WTC11 (cell line): Measurements from ENCODE around the gene CTSE.

ENCODE experiments used
- CREM ChIP-seq: sonication (generic); formaldehyde crosslinking; IDR thresholded peaks from 2 replicates; pipeline ENCODE4 v1.8.1; 2022; ENCODE audit warnings: mild to moderate bottlenecking, missing genetic modification reagents, moderate library complexity
- CTCF ChIP-seq: fragments of 200-600 bp; IDR thresholded peaks from 2 replicates; pipeline ENCODE4 v1.8.0; 2022; ENCODE audit warnings: antibody characterized with exemption
- ELF4 ChIP-seq: sonication (generic); formaldehyde crosslinking; IDR thresholded peaks from 2 replicates; pipeline ENCODE4 v1.8.1; 2022; ENCODE audit warnings: low read depth, mild to moderate bottlenecking, moderate library complexity, missing genetic modification reagents
- FOXJ3 ChIP-seq: sonication (generic); formaldehyde crosslinking; IDR thresholded peaks from 2 replicates; pipeline ENCODE4 v1.9.0; 2021; ENCODE audit warnings: missing genetic modification reagents, mild to moderate bottlenecking, borderline replicate concordance
- FOXK1 ChIP-seq: sonication (generic); formaldehyde crosslinking; IDR thresholded peaks from 2 replicates; pipeline ENCODE4 v1.8.0; 2022; ENCODE audit warnings: mild to moderate bottlenecking, moderate library complexity, missing genetic modification reagents
- GABPB1 ChIP-seq: sonication (generic); formaldehyde crosslinking; IDR thresholded peaks from 2 replicates; pipeline ENCODE4 v1.8.1; 2023; ENCODE audit warnings: mild to moderate bottlenecking, missing genetic modification reagents
- STAT6 ChIP-seq: sonication (generic); formaldehyde crosslinking; conservative IDR thresholded peaks from 2 replicates; pipeline ENCODE4 v1.8.1; 2023; ENCODE audit warnings: mild to moderate bottlenecking, low read depth, missing genetic modification reagents, moderate library complexity
- TEAD1 ChIP-seq: sonication (generic); formaldehyde crosslinking; IDR thresholded peaks from 2 replicates; pipeline ENCODE4 v1.8.0; 2022; ENCODE audit warnings: mild to moderate bottlenecking, missing genetic modification reagents
- TEAD4 ChIP-seq: sonication (generic); formaldehyde crosslinking; IDR thresholded peaks from 2 replicates; pipeline ENCODE4 v1.8.0; 2022; ENCODE audit warnings: mild to moderate bottlenecking, missing genetic modification reagents
- TP53 ChIP-seq: sonication (generic); formaldehyde crosslinking; IDR thresholded peaks from 2 replicates; pipeline ENCODE4 v1.8.1; 2023; ENCODE audit warnings: mild to moderate bottlenecking, missing genetic modification reagents
- ZNF317 ChIP-seq: sonication (generic); formaldehyde crosslinking; IDR thresholded peaks from 2 replicates; pipeline ENCODE4 v1.8.1; 2023; ENCODE audit warnings: low read depth, mild to moderate bottlenecking, moderate library complexity, missing genetic modification reagents, borderline replicate concordance
- TF ChIP-seq, protein P1 (sequence below): sonication (generic); formaldehyde crosslinking; IDR thresholded peaks from 2 replicates; pipeline ENCODE4 v1.8.0; 2022; ENCODE audit warnings: missing genetic modification reagents
- TF ChIP-seq, protein P2 (sequence below): sonication (generic); formaldehyde crosslinking; IDR thresholded peaks from 2 replicates; pipeline ENCODE4 v1.8.1; 2023; ENCODE audit warnings: mild to moderate bottlenecking, missing genetic modification reagents, moderate library complexity

DNA sequence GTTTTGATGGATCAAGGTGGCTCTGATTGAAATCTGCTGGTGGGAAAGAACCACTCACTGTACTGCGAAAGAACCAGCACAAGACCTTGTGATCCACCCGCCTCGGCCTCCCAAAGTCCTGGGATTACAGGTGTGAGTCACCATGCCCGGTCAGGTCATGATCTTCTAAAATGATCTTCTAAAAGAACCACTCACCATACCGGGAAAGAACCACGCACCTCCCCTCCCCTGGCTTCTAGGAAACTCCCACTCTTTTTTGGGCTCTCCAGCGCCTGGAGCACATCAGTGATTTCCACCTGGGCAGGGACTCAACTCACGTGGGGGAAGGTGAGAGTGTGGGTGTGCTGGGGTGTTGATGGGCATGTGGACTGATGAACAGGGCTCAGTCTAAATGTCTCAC, 12.6 kb downstream of the CTSE start:
- TF ChIP-seq, protein P1, sequence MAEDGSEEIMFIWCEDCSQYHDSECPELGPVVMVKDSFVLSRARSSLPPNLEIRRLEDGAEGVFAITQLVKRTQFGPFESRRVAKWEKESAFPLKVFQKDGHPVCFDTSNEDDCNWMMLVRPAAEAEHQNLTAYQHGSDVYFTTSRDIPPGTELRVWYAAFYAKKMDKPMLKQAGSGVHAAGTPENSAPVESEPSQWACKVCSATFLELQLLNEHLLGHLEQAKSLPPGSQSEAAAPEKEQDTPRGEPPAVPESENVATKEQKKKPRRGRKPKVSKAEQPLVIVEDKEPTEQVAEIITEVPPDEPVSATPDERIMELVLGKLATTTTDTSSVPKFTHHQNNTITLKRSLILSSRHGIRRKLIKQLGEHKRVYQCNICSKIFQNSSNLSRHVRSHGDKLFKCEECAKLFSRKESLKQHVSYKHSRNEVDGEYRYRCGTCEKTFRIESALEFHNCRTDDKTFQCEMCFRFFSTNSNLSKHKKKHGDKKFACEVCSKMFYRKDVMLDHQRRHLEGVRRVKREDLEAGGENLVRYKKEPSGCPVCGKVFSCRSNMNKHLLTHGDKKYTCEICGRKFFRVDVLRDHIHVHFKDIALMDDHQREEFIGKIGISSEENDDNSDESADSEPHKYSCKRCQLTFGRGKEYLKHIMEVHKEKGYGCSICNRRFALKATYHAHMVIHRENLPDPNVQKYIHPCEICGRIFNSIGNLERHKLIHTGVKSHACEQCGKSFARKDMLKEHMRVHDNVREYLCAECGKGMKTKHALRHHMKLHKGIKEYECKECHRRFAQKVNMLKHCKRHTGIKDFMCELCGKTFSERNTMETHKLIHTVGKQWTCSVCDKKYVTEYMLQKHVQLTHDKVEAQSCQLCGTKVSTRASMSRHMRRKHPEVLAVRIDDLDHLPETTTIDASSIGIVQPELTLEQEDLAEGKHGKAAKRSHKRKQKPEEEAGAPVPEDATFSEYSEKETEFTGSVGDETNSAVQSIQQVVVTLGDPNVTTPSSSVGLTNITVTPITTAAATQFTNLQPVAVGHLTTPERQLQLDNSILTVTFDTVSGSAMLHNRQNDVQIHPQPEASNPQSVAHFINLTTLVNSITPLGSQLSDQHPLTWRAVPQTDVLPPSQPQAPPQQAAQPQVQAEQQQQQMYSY (CRISPR knock-in tag), result no peak
- TF ChIP-seq TP53 (CRISPR knock-in tag), result no peak
- no peak for TF ChIP-seq TEAD1 (CRISPR knock-in tag)
- no peak for TF ChIP-seq CTCF
- no peak for TF ChIP-seq STAT6
- no peak for TF ChIP-seq TEAD4 (CRISPR knock-in tag)
- TF ChIP-seq GABPB1 (CRISPR knock-in tag), result no peak
- no peak for TF ChIP-seq FOXJ3 (CRISPR knock-in tag)
- no peak for TF ChIP-seq FOXK1 (CRISPR knock-in tag)
- no peak for TF ChIP-seq ZNF317
- TF ChIP-seq CREM (CRISPR knock-in tag), result no peak
- TF ChIP-seq, protein P2, sequence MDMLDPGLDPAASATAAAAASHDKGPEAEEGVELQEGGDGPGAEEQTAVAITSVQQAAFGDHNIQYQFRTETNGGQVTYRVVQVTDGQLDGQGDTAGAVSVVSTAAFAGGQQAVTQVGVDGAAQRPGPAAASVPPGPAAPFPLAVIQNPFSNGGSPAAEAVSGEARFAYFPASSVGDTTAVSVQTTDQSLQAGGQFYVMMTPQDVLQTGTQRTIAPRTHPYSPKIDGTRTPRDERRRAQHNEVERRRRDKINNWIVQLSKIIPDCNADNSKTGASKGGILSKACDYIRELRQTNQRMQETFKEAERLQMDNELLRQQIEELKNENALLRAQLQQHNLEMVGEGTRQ (CRISPR knock-in tag), result no peak
- no peak for TF ChIP-seq ELF4 (CRISPR knock-in tag)
